CD4-positive, alpha-beta T cell treated with Interleukin-4 for 1 hour (primary cell): ENCODE measurements around the gene TBC1D13.
"Not testable (repeated sequence)": the region's sequence is repeated elsewhere in the genome, so short reads cannot be mapped to it uniquely, and the experiment has no call there.

Source experiments
- DNase-seq, 2 donors: peaks; one replicate each; pipeline ENCODE4 v3.0.0-alpha.2; 2020 to 2022

The TBC1D13 gene

DNA sequence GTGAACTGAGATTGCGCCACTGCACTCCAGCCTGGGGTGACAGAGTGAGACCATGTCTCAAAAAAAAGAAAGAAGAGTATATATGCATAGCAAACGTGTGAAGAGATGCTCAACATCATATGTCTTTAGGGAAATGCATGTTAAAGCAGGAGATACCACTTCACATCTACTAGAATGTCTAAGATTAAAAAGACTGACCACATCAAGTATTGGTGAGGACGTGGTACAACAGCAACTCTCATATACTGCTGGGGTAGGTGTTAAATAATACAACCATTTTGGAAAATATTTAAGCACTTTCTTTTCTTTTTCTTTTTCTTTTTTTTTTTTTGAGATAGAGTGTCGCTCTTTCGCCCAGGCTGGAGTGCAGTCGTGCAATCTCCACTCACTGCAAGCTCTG lies 1.6 kb upstream of the TBC1D13 start:
- DNase-seq, result no peak

DNA sequence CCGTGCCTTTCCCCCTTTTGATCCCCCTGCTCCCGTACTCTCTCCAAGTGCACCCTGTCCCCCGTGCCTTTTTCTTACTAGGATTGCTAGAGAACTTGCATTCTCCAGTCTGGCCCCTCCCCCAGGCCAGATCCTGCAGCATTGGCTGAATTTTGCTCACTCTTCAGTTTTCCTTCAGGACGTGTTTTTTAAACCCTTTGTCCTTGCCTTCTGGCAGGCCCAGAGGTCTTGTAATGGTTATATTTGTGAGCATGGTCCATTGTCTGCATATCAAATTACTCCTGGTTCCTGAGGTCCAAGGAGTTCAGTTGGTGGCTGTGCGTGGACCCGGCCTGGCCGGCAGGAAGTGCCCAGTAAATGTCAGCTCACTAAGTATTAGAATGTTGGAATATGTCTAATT lies 606 bp downstream of the TBC1D13 start:
- DNase-seq, result no peak

DNA sequence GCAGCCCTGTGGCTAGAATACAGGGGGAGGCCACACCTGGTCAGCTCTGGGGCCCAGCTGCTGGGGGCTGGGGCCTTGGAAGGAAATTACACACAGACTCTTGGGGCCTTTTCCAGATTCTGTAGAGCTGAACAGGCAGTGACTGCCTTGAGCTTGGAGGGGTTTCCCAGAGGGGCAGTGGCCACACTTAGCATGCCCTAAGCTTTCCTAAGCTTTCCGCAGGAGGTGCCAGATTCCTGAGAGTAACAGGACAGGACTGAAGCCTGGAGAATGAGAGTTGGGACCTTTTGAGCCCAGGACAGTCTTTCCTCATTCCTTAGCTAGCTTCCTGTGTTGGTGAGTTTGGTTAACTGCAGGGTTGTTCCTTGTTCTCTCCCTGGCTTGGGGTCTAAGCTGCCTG lies 1.4 kb downstream of the TBC1D13 start:
- no peak for DNase-seq

DNA sequence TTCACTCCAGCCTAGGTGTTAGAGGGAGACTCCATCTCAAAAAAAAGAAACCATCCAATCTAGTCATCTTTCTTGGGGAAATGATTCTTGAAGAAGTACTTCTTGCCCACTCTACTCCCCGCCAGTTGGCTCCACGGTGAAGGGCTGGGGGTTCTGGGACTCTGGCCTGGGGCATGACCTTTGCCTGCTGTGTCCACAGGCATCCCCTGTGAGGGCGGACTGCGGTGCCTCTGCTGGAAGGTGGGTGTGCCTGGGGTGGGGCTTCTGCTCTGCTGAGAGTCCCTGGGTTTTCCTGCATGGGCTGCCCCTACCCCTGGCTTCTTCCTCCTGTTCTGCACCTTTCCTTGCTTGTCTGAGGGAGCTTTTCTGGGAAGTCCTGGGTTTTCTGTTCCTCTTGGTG lies 3.5 kb downstream of the TBC1D13 start:
- no peak for DNase-seq

DNA sequence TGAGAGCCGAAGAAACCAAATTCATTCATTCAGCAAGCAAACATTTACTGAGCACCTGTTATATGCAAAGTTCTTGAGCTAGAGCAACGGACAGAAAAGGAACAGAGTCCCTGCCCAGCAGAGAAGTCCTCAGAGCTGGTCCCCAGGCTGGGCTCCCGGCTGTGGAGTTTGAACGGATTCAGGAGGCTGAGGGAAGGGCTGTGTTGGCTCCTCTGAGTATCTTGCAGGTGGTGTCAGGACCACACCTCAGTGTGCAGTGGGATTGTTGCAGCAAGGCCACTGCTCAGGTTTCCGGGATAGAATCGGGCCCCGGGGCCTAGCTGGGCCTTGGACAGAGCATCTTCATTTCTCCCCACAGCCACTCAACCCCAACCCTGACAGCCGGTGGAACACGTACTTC lies 5.1 kb downstream of the TBC1D13 start:
- DNase-seq, result no peak

DNA sequence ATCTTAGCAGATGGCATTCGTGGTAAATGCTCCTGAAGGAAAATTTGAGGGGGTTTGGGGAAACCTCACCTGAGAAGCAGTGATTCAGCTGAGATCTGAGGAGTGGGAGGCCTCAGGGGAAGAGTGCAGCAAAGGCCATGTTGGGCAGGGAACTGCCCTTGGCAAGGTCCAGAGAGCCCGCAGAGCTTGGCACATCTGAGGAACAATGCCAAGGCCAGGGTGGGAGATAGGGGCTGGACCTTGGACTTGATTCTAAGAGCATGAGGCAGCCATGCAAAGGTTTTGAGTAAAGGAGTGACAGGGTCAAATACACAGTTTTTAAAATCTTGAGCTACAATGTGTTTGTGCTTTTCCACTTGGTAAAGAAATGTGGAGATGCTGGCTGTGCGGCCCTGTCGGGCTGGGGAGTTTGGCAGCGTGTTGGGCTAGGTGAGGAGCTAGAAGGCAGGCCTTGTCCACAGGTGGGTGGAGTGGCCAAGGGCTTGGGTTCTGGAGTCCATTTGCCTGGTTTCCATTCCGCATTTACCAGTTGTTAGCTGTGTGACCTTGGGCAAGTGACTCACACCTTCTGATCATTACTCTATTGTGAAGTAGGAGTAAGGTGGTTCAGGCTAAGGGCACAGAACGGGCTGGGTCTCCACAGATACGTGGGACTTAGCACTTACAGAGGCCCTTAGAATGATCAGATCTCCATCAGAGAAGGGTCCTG lies 6.1 kb downstream of the TBC1D13 start:
- DNase-seq, result no peak

DNA sequence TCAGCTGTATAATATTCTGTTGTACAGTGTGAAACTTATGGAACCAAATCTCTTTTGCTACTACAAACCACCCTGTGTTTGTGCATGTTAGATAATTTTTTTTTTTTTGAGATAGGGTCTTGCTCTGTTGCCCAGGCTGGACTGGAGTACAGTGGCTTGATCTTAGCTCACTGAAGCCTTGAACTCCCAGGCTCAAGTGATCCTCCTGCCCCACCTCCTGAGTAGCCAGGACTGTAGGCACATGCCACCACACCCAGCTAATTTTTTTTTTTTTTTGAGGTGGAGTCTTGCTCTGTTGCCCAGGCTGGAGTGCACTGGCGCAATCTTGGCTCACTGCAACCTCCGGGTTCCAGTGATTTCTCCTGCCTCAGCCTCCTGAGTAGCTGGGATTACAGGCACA lies 7.9 kb downstream of the TBC1D13 start:
- DNase-seq, result not testable (repeated sequence)

DNA sequence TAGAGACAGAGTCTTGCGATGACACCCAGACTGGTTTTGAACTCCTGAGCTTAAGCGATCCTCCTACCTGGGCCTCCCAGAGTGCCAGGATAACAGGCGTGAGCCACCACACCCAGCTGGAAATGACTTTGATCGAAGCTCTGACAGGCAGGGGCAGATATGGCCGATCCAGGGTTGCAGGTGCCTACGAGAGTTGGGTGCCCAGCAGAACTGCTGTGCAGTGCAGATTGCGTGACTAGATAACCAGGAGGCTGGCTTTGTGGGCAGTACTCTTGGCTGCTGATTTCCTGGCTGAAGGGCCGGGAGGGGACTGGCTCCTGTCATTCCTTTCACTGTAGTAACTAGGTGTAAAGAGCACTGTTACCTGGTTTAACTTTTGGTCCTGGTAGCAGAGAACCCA lies 11.8 kb downstream of the TBC1D13 start:
- no peak for DNase-seq

DNA sequence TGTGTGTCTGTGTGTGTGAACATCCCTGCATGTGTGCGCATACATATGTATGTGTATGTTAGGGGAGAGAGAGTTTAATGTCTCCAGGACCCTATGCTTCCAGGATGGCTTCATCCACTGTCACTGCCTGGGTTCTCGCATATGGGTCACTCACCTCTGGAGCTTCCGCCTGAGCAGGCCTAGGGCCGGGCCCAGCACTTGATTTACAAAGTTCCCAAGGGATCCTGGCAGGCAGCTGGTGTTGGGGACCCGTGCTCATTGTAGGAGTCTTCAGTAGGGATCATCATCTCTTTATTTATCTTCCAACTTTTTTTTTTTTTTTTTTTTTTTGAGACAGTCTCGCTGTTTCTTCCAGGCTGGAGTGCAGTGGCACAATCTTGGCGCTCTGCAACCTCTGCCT lies 13.0 kb downstream of the TBC1D13 start:
- no peak for DNase-seq

DNA sequence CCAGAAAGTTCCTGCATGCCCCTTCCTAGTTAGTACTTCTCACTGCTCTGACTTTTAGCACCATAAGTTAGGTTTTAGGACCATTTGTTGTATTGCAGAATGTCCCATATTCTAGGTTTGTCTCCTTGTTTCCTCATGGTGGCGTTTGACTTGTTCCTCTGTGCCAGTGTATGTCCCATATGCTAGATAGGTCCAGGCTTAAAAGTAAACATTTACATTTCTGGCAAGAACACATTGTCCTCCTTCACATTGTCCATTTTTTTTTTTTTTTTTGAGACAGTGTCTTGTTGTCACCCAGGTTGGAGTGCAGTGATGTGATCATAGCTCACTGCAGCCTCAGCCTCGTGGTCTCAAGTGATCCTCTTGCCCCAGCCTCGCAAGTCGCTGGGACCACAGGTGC lies 15.4 kb downstream of the TBC1D13 start:
- no peak for DNase-seq

DNA sequence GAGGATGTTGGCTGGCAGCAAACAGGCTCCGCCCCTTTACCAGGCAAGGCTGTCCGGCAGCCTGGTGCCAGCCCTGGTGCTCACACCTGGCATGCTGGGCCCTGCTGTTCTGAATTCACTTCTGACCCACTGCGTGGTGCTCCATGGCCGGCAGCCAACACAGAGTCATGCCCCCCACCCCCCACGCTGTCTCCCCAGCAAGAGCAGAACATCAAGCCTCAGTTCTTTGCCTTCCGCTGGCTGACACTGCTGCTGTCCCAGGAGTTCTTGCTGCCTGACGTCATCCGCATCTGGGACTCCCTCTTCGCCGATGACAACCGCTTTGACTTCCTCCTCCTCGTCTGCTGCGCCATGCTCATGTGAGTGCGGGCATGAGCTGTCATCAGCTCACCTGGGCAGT lies 18.6 kb downstream of the TBC1D13 start:
- no peak for DNase-seq

DNA sequence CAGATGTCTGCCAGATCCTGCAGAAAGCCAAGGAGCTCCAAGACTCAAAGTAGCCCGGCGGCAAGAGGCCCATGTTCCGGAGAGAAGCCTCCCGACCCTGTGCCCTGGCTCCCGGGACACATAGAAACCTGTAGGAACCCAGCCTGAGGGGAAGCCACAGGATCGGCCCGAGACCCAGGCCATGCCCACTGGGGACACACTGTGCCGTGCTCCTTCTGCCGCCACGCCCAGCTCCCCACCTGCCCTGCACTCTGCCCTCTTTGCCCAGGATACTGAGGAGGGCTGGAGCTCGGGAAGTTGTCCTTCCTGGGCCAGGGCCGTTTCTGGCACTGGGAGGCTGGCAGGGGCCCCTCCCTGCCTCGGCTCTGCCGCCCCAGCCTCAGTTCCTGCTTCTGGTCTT lies 20.8 kb downstream of the TBC1D13 start:
- DNase-seq, result no peak

DNA sequence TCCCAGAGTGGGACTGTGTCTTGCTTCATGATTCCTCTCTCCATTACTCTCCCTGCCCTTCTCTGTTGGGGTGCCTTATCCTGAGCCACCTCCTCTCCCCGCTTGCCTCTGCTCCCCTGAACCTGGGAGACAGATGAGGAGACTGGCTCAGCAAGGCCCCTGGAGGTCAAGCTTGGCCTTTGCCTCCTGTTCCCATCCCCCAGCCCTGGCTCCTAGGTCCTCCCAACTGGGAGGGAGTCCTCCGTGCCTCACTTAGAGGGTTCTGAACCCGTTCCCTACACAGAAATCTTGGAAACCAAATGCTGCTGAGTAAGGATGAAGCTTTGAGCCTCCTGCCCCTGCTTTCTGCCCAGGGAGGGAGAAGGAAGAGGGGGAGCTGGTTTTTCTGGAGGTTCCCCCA lies 21.5 kb downstream of the TBC1D13 start:
- no peak for DNase-seq

DNA sequence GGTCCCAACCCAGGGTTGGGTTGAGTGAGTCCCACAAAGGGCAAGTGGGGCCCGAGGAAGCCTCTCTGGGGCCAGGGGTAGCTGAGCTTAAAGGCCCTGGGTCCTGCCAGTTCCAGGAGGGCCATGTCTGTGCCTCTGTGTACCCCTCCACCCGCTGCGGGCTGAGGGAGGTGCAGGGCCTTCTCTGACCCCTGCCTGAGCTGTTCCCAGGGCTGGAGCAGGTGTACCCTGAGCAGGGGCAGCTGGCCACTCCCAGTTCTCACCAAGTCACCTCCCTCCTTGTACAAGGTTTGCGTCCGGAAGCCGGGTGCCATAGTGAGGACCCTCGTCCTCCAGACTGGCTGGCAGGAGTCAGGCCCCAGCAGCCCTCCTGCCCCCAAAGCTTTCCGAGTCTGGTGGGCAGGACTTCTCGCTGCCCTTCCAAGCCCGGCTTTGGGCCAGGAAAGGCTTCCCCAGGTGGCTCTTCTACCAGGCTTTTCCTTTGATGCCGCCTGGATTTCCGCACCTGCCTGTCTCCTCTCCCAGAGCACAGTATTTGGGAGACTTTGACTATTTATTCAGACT lies 22.1 kb downstream of the TBC1D13 start:
- DNase-seq, result no peak

DNA sequence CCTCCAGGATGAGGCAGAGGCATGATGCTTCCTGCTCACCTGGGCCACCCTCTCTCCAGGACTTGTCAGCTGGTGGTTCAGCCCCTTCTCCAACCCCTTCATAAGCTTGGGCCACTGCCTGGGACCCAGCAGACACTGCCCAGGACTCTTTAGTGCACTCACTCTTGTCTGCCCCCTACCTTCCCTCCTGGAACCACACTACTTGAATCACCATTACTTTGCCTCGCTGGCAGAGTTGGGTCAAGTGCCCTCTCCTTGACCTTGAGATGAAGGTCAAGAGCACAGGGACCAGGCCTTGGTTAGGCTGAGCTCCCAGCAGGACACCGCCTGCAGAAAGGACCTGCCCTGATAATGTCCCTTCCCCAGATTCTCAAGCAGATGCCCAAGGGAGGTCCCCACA lies 22.8 kb downstream of the TBC1D13 start:
- DNase-seq, result no peak

DNA sequence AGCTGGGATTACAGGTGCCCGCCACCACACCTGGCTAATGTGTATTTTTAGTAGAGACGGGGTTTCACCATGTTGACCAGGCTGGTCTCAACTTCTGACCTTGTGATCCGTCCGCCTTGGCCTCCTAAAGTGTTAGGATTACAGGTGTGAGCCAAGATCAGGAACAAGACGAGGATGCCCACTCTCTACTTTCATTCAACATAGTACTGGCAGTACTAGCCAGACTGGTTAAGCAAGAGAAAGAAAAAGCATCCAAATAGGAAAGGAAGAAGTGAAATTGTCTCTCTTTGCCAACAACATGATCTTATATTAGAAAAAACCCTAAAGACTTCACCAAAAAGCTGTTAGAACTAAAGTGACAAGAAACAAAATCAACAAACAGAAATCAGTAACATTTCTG lies 23.8 kb downstream of the TBC1D13 start:
- DNase-seq, result no peak

DNA sequence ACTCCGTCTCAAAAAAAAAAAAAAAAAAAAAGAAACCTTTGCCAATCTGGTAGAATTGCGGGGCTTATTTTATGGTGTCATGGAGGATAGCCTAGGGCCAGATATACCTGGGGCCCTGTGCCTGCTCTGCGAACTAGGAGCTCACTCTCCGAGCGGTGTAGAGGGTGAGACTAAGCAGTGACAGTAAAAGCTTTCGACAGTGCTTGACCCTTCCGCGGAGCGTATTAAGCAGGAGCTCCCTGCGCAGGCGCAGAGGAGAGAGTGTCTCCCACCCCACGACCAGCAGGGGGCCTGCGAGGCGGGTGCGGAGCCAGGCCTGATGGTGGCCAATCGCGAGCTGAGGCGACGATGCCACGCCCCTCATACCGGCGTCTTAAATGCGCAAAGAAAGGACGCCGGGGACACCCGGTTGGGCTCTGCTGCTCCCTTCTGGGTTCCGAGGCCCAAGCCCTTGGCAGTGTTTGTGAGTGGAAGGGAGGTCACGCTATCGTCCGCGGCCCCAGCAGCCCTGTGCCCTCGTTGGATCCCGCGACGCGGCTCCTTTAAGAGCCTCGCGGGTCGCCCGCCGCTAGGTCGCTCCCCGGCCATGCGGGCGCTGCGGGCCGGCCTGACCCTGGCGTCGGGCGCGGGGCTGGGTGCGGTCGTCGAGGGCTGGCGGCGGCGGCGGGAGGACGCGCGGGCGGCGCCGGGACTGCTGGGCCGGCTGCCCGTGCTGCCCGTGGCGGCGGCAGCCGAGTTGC lies 31.2 kb downstream of the TBC1D13 start, which contains the start of gene ENDOG:
ENDOG (plus strand) TSS at position 402 of the 740 bp plus-strand sequence; CDS start at position 587, 185 bp downstream.
- peak; percentile 97 for DNase-seq

DNA sequence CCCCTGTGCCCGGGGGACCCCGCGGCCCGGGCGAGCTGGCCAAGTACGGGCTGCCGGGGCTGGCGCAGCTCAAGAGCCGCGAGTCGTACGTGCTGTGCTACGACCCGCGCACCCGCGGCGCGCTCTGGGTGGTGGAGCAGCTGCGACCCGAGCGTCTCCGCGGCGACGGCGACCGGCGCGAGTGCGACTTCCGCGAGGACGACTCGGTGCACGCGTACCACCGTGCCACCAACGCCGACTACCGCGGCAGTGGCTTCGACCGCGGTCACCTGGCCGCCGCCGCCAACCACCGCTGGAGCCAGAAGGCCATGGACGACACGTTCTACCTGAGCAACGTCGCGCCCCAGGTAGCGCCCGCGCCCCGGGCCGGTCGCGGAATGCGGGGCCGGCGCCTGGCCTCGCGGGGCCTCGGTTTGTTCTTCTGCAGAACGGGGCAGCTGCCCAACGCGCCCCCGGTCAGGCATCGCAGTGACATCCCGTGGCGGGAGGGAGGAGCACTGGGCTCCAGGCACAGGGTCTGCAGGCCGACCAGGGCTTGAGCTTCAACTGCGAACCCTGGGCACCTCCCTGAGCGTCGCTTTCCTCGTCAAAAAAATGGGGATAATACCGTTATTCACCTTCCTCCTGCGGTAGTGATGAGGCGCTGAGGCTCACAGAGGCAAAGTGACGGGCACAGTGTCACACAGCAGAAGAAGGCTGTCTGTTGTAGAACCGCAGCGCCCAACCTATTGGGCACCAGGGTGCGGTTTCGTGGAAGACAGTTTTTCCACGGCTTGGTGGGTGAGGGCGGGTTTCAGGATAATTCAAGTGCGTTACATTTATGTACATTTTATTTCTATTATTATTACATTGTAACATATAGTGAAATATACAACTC lies 32.0 kb downstream of the TBC1D13 start:
- DNase-seq, result peak; percentile 22 to 43

DNA sequence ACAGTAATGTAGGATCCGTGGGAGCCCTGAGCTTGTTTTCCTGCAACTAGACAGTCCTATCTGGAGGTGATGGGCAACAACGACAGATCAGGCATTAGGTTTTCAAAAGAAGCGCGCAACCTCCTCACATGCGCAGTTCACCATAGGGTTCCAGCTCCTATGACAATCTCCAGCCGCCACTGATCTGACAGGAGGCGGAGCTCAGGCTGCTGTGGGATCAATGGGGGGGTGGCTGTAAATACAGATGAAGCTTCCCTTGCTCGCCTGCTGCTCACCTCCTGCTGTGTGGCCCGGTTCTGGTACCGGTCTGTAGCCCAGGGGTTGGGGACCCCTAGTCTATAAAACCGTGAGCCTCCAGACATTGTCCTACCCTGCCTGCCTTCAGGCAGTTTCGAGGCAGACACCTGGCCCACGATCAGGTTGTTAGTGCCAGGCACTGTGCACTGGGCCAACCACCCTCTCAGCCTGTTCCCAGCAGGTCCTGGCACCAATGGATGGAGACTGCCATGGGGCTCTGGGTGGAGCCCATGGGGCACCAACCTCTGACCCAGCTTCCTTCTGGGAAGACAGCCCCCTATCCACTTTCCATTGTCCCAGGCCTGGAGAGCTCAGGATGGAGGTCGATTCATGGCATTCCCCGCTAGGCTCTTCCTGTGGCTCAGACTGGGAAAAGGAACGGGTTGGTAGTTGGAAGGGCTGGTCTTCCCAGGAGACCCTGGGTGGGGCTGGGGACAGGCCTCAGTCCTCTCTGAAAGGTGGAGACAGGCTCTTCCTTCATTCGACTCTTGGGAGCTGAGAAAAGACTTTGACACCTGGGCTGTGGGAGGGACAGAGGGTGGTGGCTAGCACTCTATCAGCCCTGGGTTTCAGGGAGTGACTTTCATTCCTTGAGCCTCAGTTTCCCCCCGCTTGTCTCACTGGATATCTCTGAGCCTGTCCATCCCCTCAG lies 32.9 kb downstream of the TBC1D13 start:
- no peak for DNase-seq

DNA sequence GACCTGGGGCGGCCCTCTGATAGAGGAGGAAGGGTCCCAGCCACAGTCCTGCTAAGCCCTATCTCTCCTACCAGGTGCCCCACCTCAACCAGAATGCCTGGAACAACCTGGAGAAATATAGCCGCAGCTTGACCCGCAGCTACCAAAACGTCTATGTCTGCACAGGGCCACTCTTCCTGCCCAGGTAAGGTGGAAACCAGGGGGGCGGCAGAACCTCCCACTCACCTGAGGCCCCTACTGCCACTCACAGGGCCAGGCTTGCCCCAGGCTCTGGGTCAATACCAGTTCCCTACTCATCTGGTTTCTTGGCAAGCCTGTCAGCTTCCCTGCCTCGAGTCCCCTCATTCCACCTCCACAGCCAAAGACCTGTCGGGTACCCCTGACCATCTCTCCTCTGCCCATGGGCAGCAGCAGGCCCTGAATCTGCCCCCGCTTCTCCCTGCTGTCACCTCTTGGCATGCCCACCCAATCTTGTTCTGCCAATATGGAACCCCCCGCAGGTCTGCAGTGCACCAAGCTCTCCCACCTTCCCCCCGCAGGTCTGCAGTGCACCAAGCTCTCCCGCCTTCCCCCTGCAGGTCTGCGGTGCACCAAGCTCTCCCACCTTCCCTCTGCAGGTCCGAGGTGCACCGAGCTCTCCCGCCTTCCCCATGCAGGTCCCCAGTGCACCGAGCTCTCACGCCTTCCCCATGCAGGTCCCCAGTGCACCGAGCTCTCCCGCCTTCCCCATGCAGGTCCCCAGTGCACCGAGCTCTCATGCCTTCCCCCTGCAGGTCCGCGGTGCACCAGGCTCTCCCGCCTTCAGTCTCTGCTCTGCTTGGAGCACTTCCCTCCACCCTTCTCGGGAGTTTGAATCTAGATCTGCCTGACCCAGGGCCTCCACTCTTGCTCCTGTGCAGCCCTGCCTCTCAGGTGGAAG lies 33.9 kb downstream of the TBC1D13 start:
- no peak for DNase-seq
